Trophoblast cell (in vitro differentiated cells and primary cell): ENCODE results near the gene C2CD2L.

Source experiments
- DNase-seq, 2 donors: peaks; one replicate each; pipeline ENCODE4 v3.0.0-alpha.2; 2016
- H2AFZ ChIP-seq: 2 replicates; pipeline ENCODE4 v1.6.1; 2013; ENCODE audit warnings: low read length, moderate library complexity, mild to moderate bottlenecking; ENCODE audit not compliant: insufficient read depth, poor library complexity
- H2AK5ac ChIP-seq: 2 replicates; pipeline ENCODE4 v1.6.1; 2013; ENCODE audit warnings: mild to moderate bottlenecking, low read length
- H2BK120ac ChIP-seq: 2 replicates; pipeline ENCODE4 v1.6.1; 2013; ENCODE audit warnings: low read length, mild to moderate bottlenecking, moderate library complexity; ENCODE audit not compliant: insufficient read depth, poor library complexity
- H2BK12ac ChIP-seq: 2 replicates; pipeline ENCODE4 v1.6.1; 2013; ENCODE audit warnings: mild to moderate bottlenecking, low read length, moderate library complexity
- H2BK5ac ChIP-seq: 2 replicates; pipeline ENCODE4 v1.6.1; 2013; ENCODE audit warnings: low read length, low read depth, moderate library complexity, mild to moderate bottlenecking; ENCODE audit not compliant: poor library complexity
- H3K14ac ChIP-seq: 2 replicates; pipeline ENCODE4 v1.6.1; 2013; ENCODE audit warnings: mild to moderate bottlenecking, low read length
- H3K18ac ChIP-seq: 2 replicates; pipeline ENCODE4 v1.6.1; 2013; ENCODE audit warnings: mild to moderate bottlenecking, low read length
- H3K23ac ChIP-seq: 2 replicates; pipeline ENCODE4 v1.6.1; 2013; ENCODE audit warnings: low read length
- H3K27ac ChIP-seq: 2 replicates; pipeline ENCODE4 v1.5.1; 2013; ENCODE audit warnings: low read depth, mild to moderate bottlenecking, inconsistent platforms, low read length, moderate library complexity
- H3K27me3 ChIP-seq: 2 replicates; pipeline ENCODE4 v1.6.1; 2013; ENCODE audit warnings: inconsistent platforms, mild to moderate bottlenecking, low read length, moderate library complexity; ENCODE audit not compliant: insufficient read depth
- H3K36me3 ChIP-seq, 2 experiments: 1 replicate in 1 of 2; 2 replicates in 1 of 2; pipeline ENCODE4 v1.6.1; 2013; ENCODE audit warnings: low read length in 2 of 2, mild to moderate bottlenecking in 2 of 2, moderate library complexity in 1 of 2; ENCODE audit not compliant: insufficient read depth in 2 of 2, control insufficient read depth in 1 of 2
- H3K4ac ChIP-seq: 2 replicates; pipeline ENCODE4 v1.6.1; 2013; ENCODE audit warnings: low read depth, mild to moderate bottlenecking, low read length, moderate library complexity
- H3K4me1 ChIP-seq, 2 experiments: 1 replicate in 1 of 2; 2 replicates in 1 of 2; pipeline ENCODE4 v1.6.1; 2013; ENCODE audit warnings: low read length in 2 of 2, mild to moderate bottlenecking in 2 of 2, moderate library complexity in 1 of 2; ENCODE audit not compliant: insufficient read depth in 2 of 2, control insufficient read depth in 1 of 2
- H3K4me2 ChIP-seq: 2 replicates; pipeline ENCODE4 v1.6.1; 2013; ENCODE audit warnings: inconsistent platforms, mild to moderate bottlenecking, low read length, moderate library complexity
- H3K4me3 ChIP-seq: 2 replicates; pipeline ENCODE4 v1.5.1; 2013; ENCODE audit warnings: mild to moderate bottlenecking, low read depth, low read length, inconsistent platforms
- H3K79me1 ChIP-seq: one replicate; pipeline ENCODE4 v1.6.1; 2013; ENCODE audit warnings: low read length
- H3K79me2 ChIP-seq: 2 replicates; pipeline ENCODE4 v1.6.1; 2013; ENCODE audit warnings: low read length, mild to moderate bottlenecking; ENCODE audit not compliant: control insufficient read depth, insufficient read depth, poor library complexity
- H3K9ac ChIP-seq: 2 replicates; pipeline ENCODE4 v1.6.1; 2013; ENCODE audit warnings: mild to moderate bottlenecking, low read length
- H3K9me3 ChIP-seq: 2 replicates; pipeline ENCODE4 v1.6.1; 2013; ENCODE audit warnings: low read depth, mild to moderate bottlenecking, control low read depth, inconsistent platforms, low read length; ENCODE audit not compliant: insufficient read depth
- H4K12ac ChIP-seq: 2 replicates; pipeline ENCODE4 v1.6.1; 2013; ENCODE audit warnings: low read depth, mild to moderate bottlenecking, low read length, moderate library complexity
- H4K8ac ChIP-seq: 2 replicates; pipeline ENCODE4 v1.6.1; 2013; ENCODE audit warnings: low read depth, mild to moderate bottlenecking, low read length, moderate library complexity
- H4K91ac ChIP-seq: one replicate; pipeline ENCODE4 v1.6.1; 2013; ENCODE audit warnings: low read depth, mild to moderate bottlenecking, low read length, moderate library complexity
- WGBS: extraction: QIAGEN DNeasy Blood & Tissue Kit; methylation state at CpG from one replicate; pipeline ENCODE4 v1.1.7; 2013; ENCODE audit warnings: missing lambda C conversion rate; ENCODE audit not compliant: insufficient read length, insufficient coverage; ENCODE audit errors: extremely low coverage; 5-methylcytosine and 5-hydroxymethylcytosine counted together

C2CD2L gene

GRCh38 chr11:119114351-119114750, 7.2 kb downstream of the C2CD2L start:
- WGBS = no CpG with 5 or more reads among the region's 5 CpGs
- H2BK120ac ChIP-seq = no peak overlapping the region
- no peak overlapping the region for H3K18ac ChIP-seq
- no peak overlapping the region for H2BK5ac ChIP-seq
- no peak overlapping the region for H2BK12ac ChIP-seq
- no peaks in the 10 kb centered on the region for H3K79me2 ChIP-seq
- H4K12ac ChIP-seq = no peak overlapping the region
- peaks cover 1% of the 10 kb centered on the region for H3K9me3 ChIP-seq
- H3K9ac ChIP-seq = no peak overlapping the region
- H3K4me2 ChIP-seq = no peak overlapping the region
- no peak overlapping the region for H3K4me3 ChIP-seq
- peaks cover 14 to 20% of the 10 kb centered on the region in 2 experiments for H3K36me3 ChIP-seq
- H3K4me1 ChIP-seq = no peaks in the 10 kb centered on the region
- DNase-seq = no peak
- no peak overlapping the region for H4K91ac ChIP-seq
- no peak overlapping the region for H3K23ac ChIP-seq
- no peaks in the 10 kb centered on the region for H3K79me1 ChIP-seq
- H3K27ac ChIP-seq = no peak overlapping the region
- H3K14ac ChIP-seq = no peak overlapping the region
- H3K27me3 ChIP-seq = no peaks in the 10 kb centered on the region
- no peak overlapping the region for H4K8ac ChIP-seq
- no peak overlapping the region for H2AK5ac ChIP-seq
- H2AFZ ChIP-seq = no peak overlapping the region
- no peak overlapping the region for H3K4ac ChIP-seq

DNA sequence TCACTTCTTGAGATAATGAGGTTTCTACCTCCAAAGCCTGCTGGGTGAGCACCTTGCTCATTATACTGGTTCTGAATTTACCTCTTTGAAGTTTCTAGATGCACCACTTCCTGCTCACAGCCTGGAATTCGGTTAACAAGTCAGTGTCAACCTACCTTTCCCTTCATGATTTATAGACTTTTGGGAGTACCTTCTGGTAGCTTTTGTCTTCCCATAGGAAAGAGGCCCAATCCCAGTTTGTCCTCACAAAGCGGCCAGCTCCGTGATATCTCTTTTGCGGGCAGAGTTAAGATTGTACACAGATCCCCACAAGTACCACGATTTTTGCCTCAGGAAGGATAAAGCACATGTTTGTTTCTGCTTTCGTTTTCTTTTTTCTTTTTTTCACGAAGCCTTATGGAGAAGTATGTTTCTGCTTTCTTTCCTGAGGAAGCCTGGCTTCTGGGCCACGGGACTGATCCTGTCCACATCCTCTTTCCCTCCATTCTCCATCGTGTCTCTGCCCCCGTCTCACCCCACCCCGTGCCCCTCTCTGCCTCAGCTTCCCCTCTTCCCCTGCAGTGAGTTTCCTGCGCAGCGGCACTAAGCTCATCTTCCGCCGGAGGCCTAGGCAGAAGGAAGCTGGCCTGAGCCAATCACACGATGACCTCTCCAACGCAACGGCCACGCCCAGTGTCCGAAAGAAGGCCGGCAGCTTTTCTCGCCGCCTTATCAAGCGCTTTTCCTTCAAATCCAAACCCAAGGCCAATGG, 8.5 kb downstream of the C2CD2L start:
- Histone ChIP-seq H3K4me1 (peaks cover 0 to under 1% of the 10 kb centered on the region in 2 experiments), H3K27ac (no peak overlapping the region), H3K9me3 (no peaks in the 10 kb centered on the region), H3K36me3 (peaks cover 13 to 20% of the 10 kb centered on the region in 2 experiments), H3K79me1 (peaks cover under 1% of the 10 kb centered on the region), H2BK5ac (no peak overlapping the region), H2AK5ac (no peak overlapping the region), H3K9ac (no peak overlapping the region), H3K18ac (no peak overlapping the region), H4K91ac (no peak overlapping the region), H4K8ac (no peak overlapping the region), H3K4me3 (no peak overlapping the region), H2BK120ac (no peak overlapping the region), H4K12ac (no peak overlapping the region), H3K23ac (no peak overlapping the region), H3K27me3 (no peaks in the 10 kb centered on the region), H3K14ac (no peak overlapping the region), H3K4me2 (no peak overlapping the region), H3K4ac (no peak overlapping the region), H2AFZ (no peak overlapping the region), H3K79me2 (no peaks in the 10 kb centered on the region), H2BK12ac (no peak overlapping the region)
- no CpG with 5 or more reads among the region's 24 CpGs for WGBS
- DNase-seq = peak; percentile 20 to 43

DNA sequence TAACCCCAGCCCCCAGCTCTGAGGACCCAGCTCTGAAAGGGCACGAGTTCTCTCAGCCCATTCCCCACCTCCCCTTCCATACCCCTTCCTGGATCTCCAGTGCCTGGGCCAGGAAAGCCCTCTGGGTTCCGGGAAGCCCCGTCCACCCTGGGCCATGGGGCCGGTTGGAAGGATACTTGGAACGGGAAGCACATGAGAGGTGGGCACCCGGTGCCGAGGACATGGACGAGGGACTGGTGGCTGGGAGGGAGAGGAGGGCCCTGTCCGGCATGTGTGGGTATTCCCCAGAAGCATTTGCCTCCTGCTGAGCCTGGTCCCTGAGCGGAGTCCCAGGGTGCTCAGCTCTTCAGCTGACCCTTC, 9.1 kb downstream of the C2CD2L start:
- Histone ChIP-seq H3K14ac (no peak overlapping the region), H4K12ac (no peak overlapping the region), H3K4me1 (peaks cover 0 to 2% of the 10 kb centered on the region in 2 experiments), H3K9ac (no peak overlapping the region), H2BK120ac (no peak overlapping the region), H3K79me2 (no peaks in the 10 kb centered on the region), H2BK12ac (no peak overlapping the region), H2AFZ (no peak overlapping the region), H3K18ac (no peak overlapping the region), H3K27ac (no peak overlapping the region), H3K4ac (no peak overlapping the region), H2BK5ac (no peak overlapping the region), H3K4me3 (no peak overlapping the region), H3K36me3 (peaks cover 13 to 19% of the 10 kb centered on the region in 2 experiments), H4K8ac (no peak overlapping the region), H4K91ac (no peak overlapping the region), H3K23ac (no peak overlapping the region), H3K9me3 (no peaks in the 10 kb centered on the region), H2AK5ac (no peak overlapping the region), H3K27me3 (no peaks in the 10 kb centered on the region), H3K4me2 (no peak overlapping the region), H3K79me1 (peaks cover 4% of the 10 kb centered on the region)
- no CpG with 5 or more reads among the region's 10 CpGs for WGBS
- DNase-seq = no peak

GRCh38 chr11:119116601-119117000, 9.5 kb downstream of the C2CD2L start:
- peaks cover 1% of the 10 kb centered on the region for H3K79me2 ChIP-seq
- DNase-seq = no peak
- peaks cover 6% of the 10 kb centered on the region for H3K79me1 ChIP-seq
- no peak overlapping the region for H3K18ac ChIP-seq
- H3K4me3 ChIP-seq = no peak overlapping the region
- no peak overlapping the region for H2BK120ac ChIP-seq
- H3K9me3 ChIP-seq = no peaks in the 10 kb centered on the region
- no peak overlapping the region for H3K14ac ChIP-seq
- H3K27ac ChIP-seq = no peak overlapping the region
- no peak overlapping the region for H2AK5ac ChIP-seq
- H3K4me1 ChIP-seq = peaks cover 0 to 2% of the 10 kb centered on the region in 2 experiments
- no peak overlapping the region for H2AFZ ChIP-seq
- no peak overlapping the region for H3K4me2 ChIP-seq
- no peak overlapping the region for H3K9ac ChIP-seq
- H3K36me3 ChIP-seq = peaks cover 13 to 15% of the 10 kb centered on the region in 2 experiments
- no CpG with 5 or more reads among the region's 5 CpGs for WGBS
- H4K12ac ChIP-seq = no peak overlapping the region
- H4K91ac ChIP-seq = no peak overlapping the region
- H2BK5ac ChIP-seq = no peak overlapping the region
- H3K23ac ChIP-seq = no peak overlapping the region
- H3K27me3 ChIP-seq = no peaks in the 10 kb centered on the region
- H4K8ac ChIP-seq = no peak overlapping the region
- H2BK12ac ChIP-seq = no peak overlapping the region
- H3K4ac ChIP-seq = no peak overlapping the region
